ENCODE results near the gene DISP2. TPM values are rescaled to one million over a fixed set of nuclear protein-coding genes. Genes with fewer than 3 reads are reported as not detected.

The DISP2 gene
- total RNA-seq, 1 experiment from 2014 or later = not detected

DNA sequence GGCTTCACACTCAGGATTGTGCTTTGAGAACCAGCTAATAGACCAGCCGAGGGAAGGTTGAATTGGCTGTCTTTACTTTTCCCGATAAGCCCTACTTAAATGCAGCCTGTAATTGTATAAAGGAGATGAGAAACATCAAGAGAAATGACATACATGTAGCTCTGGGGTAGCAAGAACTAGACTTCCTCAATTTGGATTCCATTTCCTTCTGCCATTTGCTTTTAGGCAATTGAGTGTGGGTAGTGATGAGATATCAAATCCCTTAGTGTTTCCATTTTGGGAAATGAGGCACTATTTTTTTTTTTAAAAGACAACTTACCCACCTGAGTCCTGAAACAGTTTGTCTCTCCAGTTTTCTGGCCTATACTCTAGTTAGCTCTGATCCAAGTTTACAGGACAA, 32.3 kb upstream of the DISP2 start:
- DNase-seq (ENCODE audit: low read depth) = no peak
- in situ Hi-C loops (cut with HindIII; ENCODE audit: low pct_unique_long_range_greater_than_20kb, low sequenced_read_pairs) = no loop called here

DNA sequence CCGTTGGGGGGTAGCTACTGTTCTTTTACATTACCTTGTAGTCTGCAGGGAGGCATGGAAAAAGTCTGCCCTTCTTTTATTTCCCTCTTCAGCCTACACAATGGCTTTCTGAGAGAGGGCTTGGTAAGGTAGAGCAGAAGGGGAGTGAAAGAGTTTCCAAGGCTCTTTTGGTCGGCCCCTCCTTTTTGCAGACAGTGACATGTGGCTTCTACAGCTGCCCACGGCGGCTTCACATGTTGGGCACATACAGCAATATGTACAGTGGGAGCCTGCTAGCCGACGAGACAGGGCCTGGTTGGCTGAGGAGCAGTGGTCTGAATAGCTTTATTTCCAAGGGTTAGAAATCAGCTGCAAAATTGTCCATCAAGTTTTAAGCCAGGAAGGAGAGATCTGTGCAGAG, 30.6 kb upstream of the DISP2 start:
- in situ Hi-C loops (cut with HindIII; ENCODE audit: low pct_unique_long_range_greater_than_20kb, low sequenced_read_pairs) = no loop called here
- DNase-seq (ENCODE audit: low read depth) = no peak

DNA sequence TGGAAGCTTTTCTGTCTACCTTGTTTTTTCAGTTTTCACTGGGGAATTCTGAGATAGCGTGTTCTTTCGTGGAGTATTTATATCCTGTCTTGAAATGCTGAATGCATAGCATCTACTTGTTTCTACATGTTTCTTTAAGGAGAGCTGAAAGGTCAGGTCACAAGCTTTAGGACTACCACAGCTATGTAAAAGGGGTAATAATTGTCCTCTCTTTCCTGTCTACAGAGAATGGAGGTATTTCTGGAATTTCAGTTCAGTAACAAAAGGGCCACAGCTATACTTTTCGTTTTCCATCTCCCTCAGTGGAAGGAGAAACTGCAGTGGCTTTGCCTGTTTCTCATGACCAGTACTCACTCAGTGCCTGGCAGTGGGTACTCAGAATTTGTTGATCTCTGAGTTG, 29.8 kb upstream of the DISP2 start:
- in situ Hi-C loops (cut with HindIII; ENCODE audit: low pct_unique_long_range_greater_than_20kb, low sequenced_read_pairs) = no loop called here
- DNase-seq (ENCODE audit: low read depth) = no peak

- DNase-seq (ENCODE audit: low read depth) = no peak
- in situ Hi-C loops (cut with HindIII; ENCODE audit: low pct_unique_long_range_greater_than_20kb, low sequenced_read_pairs) = no loop called here
These were observed 29.3 kb upstream of the DISP2 start for GRCh38 chr15:40328751-40329150.

GRCh38 chr15:40329804-40330203, 28.2 kb upstream of the DISP2 start:
- no peak for DNase-seq (ENCODE audit: low read depth)
- in situ Hi-C loops (cut with HindIII; ENCODE audit: low pct_unique_long_range_greater_than_20kb, low sequenced_read_pairs) = no loop called here

- in situ Hi-C loops (cut with HindIII; ENCODE audit: low pct_unique_long_range_greater_than_20kb, low sequenced_read_pairs) = no loop called here
- no peak for DNase-seq (ENCODE audit: low read depth)
These were observed 27.6 kb upstream of the DISP2 start for GRCh38 chr15:40330368-40330836.

- in situ Hi-C loops (cut with HindIII; ENCODE audit: low pct_unique_long_range_greater_than_20kb, low sequenced_read_pairs) = no loop called here
- DNase-seq (ENCODE audit: low read depth) = no peak
These were observed 27.0 kb upstream of the DISP2 start for GRCh38 chr15:40331026-40331425.

DNA sequence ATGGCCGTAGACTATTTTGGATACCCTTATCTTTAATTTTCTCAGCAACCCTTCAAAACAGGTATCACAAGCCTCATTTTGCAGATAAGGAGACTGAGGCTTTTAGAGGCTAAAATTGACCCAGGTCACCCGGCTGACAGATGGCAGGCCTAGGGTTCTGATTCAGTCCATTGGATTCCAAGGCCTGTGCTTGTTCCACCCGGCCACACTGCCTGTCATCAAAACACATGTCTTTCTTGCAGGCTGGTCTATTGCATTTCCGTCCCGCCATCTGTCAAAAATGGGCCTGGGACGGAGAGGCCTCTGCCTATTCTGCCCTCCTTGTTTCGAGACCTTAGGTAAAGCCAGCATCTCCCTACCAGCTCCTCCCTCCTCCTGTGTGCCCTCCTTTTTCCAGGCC, 26.4 kb upstream of the DISP2 start:
- in situ Hi-C loops (cut with HindIII; ENCODE audit: low pct_unique_long_range_greater_than_20kb, low sequenced_read_pairs) = no loop called here
- no peak for DNase-seq (ENCODE audit: low read depth)

- DNase-seq (ENCODE audit: low read depth) = no peak
- in situ Hi-C loops (cut with HindIII; ENCODE audit: low pct_unique_long_range_greater_than_20kb, low sequenced_read_pairs) = no loop called here
These were observed 25.8 kb upstream of the DISP2 start for GRCh38 chr15:40332113-40332781.

- in situ Hi-C loops (cut with HindIII; ENCODE audit: low pct_unique_long_range_greater_than_20kb, low sequenced_read_pairs) = no loop called here
- no peak for DNase-seq (ENCODE audit: low read depth)
These were observed 24.0 kb upstream of the DISP2 start for GRCh38 chr15:40333922-40334492.

- in situ Hi-C loops (cut with HindIII; ENCODE audit: low pct_unique_long_range_greater_than_20kb, low sequenced_read_pairs) = no loop called here
- no peak for DNase-seq (ENCODE audit: low read depth)
These were observed 23.5 kb upstream of the DISP2 start for GRCh38 chr15:40334541-40334940.

DNA sequence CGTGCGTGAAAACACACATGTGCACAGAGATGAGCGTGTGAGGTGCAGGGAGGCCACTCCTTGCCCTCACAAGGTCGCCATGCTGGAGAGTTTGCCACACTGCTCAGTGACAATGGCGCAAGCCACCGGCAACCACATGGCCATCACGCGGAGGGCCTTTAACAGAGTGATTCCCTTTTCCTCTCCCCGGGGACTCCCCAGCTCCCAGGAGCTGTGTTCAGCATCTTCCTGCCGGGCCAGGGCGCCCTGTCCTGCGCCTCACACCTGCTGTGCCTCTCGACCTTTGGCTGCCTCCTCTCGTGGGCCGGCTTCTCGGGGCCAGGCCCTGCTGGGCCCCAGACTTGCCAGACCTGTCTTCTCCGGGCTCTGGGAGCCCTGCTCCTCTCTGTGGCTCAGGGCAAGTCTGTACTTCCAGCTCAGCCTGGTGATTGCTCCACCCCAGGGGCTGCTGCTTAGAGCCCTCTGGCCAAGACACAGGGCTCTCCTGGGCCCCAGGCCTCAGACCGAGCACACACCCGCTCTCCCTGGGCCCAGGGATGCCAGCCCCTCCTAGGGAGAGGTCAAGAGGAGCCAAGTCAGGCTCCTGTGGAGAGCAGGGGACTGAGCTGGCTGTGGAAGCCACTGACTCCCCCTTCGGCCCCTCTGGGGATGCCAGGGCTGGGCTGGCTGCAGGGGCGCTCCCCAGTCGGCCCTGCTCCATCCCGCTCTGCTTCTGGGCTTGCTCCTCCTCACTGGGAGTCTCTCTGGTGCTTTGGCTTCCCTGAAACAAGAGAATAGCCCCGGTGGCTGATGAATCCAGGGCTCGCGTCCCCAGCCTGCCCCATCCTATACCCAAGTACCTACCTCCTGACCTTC, 22.9 kb upstream of the DISP2 start:
- no peak for DNase-seq (ENCODE audit: low read depth)
- in situ Hi-C loops (cut with HindIII; ENCODE audit: low pct_unique_long_range_greater_than_20kb, low sequenced_read_pairs) = no loop called here

DNA sequence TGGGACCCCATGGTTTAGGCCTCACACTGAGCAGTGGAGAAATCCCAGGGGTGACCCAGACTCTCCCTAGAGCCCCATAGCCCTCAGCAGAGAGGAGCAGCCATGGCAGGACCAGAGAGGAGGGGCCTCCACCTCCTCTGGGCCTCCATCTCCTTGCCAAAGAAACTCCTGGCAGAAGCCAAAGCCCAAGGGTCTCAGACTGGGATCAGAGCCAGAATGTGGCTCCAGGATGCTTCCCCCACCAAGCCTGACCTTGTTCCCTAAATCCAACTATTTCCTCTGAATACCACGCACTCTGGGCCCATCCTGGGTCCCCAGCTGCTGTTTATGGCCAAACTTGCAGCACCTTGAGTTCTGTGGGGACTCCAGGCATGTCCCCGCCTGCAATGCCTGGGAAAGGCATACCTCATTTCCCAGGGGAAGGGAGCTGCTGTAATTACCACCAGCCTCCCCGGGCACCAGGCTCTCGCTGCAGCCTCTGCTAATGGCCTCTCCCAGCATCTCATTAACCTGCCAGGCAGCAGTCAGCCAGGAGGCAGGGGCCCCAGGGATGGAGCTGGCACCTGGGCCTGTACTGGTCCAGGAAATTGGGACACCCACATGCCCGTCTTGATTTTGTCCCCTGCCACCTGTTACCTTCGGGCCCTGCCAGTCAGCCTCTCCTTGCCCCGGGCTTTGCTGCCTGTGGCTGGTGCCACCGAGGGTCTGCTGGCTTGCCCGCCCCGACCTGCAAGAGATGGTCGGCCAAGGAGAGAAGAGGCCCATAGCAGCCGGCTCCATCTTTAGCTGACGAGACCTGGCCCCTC, 21.9 kb upstream of the DISP2 start:
- in situ Hi-C loops (cut with HindIII; ENCODE audit: low pct_unique_long_range_greater_than_20kb, low sequenced_read_pairs) = no loop called here
- DNase-seq (ENCODE audit: low read depth) = no peak

- in situ Hi-C loops (cut with HindIII; ENCODE audit: low pct_unique_long_range_greater_than_20kb, low sequenced_read_pairs) = no loop called here
- DNase-seq (ENCODE audit: low read depth) = no peak
These were observed 21.3 kb upstream of the DISP2 start for GRCh38 chr15:40336744-40337122.

- in situ Hi-C loops (cut with HindIII; ENCODE audit: low pct_unique_long_range_greater_than_20kb, low sequenced_read_pairs) = no loop called here
- no peak for DNase-seq (ENCODE audit: low read depth)
These were observed 20.4 kb upstream of the DISP2 start for GRCh38 chr15:40337597-40337996.

DNA sequence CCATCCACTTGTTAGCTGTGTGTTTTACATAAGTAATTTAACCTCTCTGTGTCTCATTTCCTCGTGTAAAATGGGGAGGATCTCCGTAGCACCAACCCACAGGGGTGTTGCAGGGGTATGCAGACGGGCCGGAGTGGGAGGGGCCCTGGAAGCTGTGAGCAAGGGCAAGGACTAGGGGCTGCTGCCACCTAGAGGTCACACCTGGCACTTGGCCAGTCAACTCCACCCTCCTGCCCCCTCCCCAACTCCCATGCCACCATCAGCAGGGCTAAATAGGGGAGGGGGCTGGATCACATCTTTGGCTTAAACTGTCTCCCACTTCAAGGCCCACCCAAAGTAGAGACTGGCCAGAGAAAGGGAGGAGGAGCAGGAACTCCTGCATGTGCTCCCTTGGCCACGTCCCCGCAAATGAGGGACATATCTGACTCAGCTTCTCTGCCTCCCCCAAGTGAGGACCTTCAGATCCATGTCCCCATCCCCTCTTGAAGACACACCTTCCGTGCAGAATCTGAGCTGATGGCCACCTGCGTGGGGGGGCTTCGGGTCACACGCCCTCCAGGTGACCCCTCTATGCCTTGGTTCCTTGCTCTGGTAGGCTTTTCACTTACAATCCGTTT, 19.9 kb upstream of the DISP2 start:
- peak; percentile 57 for DNase-seq (ENCODE audit: low read depth)
- in situ Hi-C loops (cut with HindIII; ENCODE audit: low pct_unique_long_range_greater_than_20kb, low sequenced_read_pairs) = no loop called here

DNA sequence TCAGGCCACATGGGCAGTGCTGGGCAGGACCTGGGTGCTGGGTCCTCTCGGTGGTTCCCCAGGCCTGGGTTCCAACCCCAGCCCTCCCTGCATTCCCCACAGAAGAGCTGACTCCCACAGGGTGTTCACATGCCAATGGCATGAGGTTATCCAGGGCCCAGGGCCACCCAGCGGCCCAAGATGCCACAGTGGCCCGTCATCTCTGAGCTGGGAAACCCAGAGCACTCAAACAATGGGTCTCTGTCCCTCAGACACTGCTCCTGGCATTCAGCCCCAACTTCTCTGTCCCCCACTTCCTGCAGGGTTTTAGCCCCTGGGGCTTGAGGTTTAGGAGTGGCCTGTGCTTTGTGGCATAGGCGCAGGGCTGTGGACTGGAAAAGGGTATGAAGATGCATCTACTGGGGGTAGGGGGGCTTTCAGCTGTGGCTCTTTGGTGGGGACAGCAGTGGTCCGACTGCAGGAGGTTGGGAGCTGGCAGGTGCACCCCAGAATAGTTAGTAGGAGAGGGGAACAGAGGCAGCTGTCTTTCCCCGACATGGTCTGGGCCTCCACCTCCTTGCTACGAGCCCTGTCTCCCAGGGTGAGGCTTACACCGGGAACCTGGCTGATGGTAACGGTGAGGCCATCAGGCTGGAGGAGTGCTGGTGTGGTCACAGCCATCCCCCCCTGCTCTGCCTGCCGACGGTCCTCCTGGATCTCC, 18.9 kb upstream of the DISP2 start:
- DNase-seq (ENCODE audit: low read depth) = peak; percentile 74
- in situ Hi-C loops (cut with HindIII; ENCODE audit: low pct_unique_long_range_greater_than_20kb, low sequenced_read_pairs) = no loop called here

GRCh38 chr15:40339621-40339945, 18.4 kb upstream of the DISP2 start:
- in situ Hi-C loops (cut with HindIII; ENCODE audit: low pct_unique_long_range_greater_than_20kb, low sequenced_read_pairs) = no loop called here
- peak; percentile 35 for DNase-seq (ENCODE audit: low read depth)

Data from Caki2 (cell line).